ENCODE data around the gene TMEM131L. TPM values are rescaled to one million over a fixed set of nuclear protein-coding genes. Genes with fewer than 3 reads are reported as not detected.
"Not testable (repeated sequence)": the region's sequence is repeated elsewhere in the genome, so short reads cannot be mapped to it uniquely, and the experiment has no call there.

Gene TMEM131L
- total RNA-seq, 1 donor from 2014 or later = 18.9 TPM

DNA sequence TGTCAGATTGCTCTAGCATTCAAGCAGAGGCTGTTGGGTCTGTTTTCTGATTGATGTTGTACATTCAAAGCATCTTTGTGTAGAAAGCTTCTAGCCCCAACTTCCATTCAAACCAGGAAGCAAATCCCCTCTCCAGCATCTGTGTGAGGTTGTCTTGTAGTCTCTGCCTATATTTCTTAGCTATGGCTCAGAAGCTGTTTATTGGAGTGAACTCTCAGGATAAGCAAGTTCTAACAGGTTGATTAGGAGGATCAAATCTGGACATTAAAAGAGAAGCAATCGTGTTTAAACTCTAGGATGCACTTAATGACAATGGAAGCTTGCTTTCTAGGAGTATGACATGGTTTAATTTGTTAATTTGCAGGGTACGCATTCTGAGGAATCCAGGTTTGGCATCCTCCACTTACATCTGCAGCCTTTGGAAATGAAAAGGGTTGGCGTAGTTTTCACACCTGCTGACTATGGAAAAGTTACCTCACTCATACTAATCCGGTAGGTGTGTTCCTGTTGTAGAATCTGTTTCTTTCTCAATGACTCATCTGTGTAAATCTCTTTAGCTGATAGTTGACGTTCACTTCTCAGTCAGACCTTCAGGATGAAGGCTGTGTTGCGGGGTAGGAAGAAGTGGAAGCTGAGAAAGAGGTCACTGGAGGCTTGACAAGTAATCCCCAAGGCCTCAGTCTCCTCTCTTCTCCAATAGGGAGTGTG lies 129.9 kb downstream of the TMEM131L start:
- H3K27me3 Mint-ChIP-seq = no peaks in the 10 kb centered on the region
- no peak overlapping the region for H3K4me3 Mint-ChIP-seq (ENCODE audit: low read depth)
- H3K27ac Mint-ChIP-seq = no peak overlapping the region
- TF ChIP-seq, protein P1, sequence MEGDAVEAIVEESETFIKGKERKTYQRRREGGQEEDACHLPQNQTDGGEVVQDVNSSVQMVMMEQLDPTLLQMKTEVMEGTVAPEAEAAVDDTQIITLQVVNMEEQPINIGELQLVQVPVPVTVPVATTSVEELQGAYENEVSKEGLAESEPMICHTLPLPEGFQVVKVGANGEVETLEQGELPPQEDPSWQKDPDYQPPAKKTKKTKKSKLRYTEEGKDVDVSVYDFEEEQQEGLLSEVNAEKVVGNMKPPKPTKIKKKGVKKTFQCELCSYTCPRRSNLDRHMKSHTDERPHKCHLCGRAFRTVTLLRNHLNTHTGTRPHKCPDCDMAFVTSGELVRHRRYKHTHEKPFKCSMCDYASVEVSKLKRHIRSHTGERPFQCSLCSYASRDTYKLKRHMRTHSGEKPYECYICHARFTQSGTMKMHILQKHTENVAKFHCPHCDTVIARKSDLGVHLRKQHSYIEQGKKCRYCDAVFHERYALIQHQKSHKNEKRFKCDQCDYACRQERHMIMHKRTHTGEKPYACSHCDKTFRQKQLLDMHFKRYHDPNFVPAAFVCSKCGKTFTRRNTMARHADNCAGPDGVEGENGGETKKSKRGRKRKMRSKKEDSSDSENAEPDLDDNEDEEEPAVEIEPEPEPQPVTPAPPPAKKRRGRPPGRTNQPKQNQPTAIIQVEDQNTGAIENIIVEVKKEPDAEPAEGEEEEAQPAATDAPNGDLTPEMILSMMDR (IDR thresholded peaks at IDR 0.05; ENCODE audit: unreplicated experiment) = no peak
- H3K4me1 Mint-ChIP-seq (ENCODE audit: low read depth) = no peaks in the 10 kb centered on the region
- no peaks in the 10 kb centered on the region for H3K9me3 Mint-ChIP-seq (ENCODE audit: low read depth)
- peaks cover 10% of the 10 kb centered on the region for H3K36me3 Mint-ChIP-seq (ENCODE audit: insufficient read depth)
- DNase-seq (ENCODE audit: low spot score, unreplicated experiment) = no peak

DNA sequence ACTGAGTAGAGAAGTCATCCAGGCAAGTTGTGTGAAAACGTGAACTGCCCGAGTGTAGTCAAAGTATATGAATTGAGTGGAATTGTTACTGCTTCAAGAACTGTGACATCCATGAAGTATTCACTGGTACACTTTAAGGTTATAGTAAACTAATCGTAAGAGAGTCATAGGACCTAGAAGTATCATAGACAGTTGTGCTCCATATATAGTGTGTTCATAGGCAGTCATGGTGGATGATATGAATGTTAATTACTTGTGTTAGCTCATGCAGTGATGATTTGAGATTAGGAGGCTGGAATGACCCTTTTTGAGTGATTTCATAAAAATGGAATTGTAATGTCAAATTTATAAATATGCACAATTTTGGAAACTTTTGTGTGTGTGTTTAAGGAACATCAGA lies 136.6 kb downstream of the TMEM131L start:
- Mint-ChIP-seq H3K4me1 (ENCODE audit: low read depth) (no peaks in the 10 kb centered on the region), H3K27me3 (no peaks in the 10 kb centered on the region), H3K27ac (no peak overlapping the region), H3K36me3 (ENCODE audit: insufficient read depth) (peaks cover 18% of the 10 kb centered on the region), H3K4me3 (ENCODE audit: low read depth) (no peak overlapping the region), H3K9me3 (ENCODE audit: low read depth) (no peaks in the 10 kb centered on the region)
- TF ChIP-seq, protein P1 (IDR thresholded peaks at IDR 0.05; ENCODE audit: unreplicated experiment) = no peak
- DNase-seq (ENCODE audit: low spot score, unreplicated experiment) = no peak

DNA sequence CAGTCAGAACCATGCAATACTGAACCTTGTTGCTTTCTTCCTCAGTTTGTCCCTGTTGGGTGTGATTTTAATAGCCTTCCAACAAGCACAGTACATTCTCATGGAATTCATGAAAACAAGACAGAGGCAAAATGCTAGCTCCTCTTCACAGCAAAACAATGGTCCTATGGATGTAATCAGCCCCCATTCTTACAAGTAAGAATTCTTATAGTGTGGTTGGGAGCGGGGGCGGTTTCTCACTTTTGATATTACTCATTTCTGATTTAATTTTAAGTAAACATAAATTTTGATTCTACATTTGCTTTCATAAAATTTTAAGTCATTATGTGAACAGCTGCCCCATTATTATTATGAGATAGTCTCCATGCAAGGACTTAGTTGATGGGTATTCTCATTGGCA lies 137.1 kb downstream of the TMEM131L start:
- TF ChIP-seq, protein P1 (IDR thresholded peaks at IDR 0.05; ENCODE audit: unreplicated experiment) = no peak
- Mint-ChIP-seq H3K4me3 (ENCODE audit: low read depth) (no peak overlapping the region), H3K36me3 (ENCODE audit: insufficient read depth) (peaks cover 16% of the 10 kb centered on the region), H3K27ac (no peak overlapping the region), H3K4me1 (ENCODE audit: low read depth) (no peaks in the 10 kb centered on the region), H3K9me3 (ENCODE audit: low read depth) (no peaks in the 10 kb centered on the region), H3K27me3 (no peaks in the 10 kb centered on the region)
- DNase-seq (ENCODE audit: low spot score, unreplicated experiment) = no peak

DNA sequence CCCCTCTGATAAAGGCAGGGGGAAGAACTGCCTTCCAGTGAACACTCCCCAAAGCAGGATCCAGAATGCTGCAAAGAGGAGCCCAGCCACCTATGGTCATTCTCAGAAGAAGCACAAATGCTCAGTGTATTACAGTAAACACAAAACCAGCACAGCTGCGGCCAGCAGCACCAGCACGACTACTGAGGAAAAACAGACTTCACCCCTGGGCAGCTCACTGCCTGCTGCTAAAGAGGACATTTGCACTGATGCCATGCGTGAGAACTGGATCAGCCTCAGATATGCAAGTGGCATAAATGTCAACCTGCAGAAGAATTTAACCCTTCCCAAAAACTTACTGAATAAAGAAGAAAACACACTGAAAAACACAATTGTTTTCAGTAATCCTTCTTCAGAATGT lies 137.7 kb downstream of the TMEM131L start:
- Mint-ChIP-seq H3K4me1 (ENCODE audit: low read depth) (no peaks in the 10 kb centered on the region), H3K27ac (no peak overlapping the region), H3K36me3 (ENCODE audit: insufficient read depth) (peaks cover 13% of the 10 kb centered on the region), H3K9me3 (ENCODE audit: low read depth) (no peaks in the 10 kb centered on the region), H3K4me3 (ENCODE audit: low read depth) (no peak overlapping the region), H3K27me3 (no peaks in the 10 kb centered on the region)
- no peak for DNase-seq (ENCODE audit: low spot score, unreplicated experiment)
- TF ChIP-seq, protein P1 (IDR thresholded peaks at IDR 0.05; ENCODE audit: unreplicated experiment) = no peak

DNA sequence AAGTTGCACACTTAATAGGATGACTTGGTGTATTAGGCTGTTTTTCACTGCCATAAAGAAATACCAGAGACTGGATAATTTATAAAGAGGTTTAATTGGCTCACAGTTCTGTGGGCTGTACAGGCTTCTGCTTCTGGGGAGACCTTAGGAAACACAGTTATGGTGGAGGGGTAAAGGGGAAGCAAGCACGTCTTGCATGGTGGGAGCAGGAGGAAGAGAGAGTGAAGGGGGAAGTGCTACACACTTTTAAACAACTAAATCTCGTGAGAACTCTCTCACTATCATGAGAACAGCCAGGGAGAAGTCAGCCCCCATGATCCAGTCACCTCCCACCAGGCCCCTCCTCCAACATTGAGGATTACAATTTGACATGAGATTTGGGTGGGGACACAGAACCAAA lies 142.9 kb downstream of the TMEM131L start:
- H3K27me3 Mint-ChIP-seq; H3K27ac Mint-ChIP-seq; H3K4me3 Mint-ChIP-seq (ENCODE audit: low read depth); DNase-seq (ENCODE audit: low spot score, unreplicated experiment); H3K4me1 Mint-ChIP-seq (ENCODE audit: low read depth); H3K9me3 Mint-ChIP-seq (ENCODE audit: low read depth): not testable (repeated sequence)
- peaks cover 14% of the 10 kb centered on the region for H3K36me3 Mint-ChIP-seq (ENCODE audit: insufficient read depth)

All from progenitor cell of endocrine pancreas (in vitro differentiated cells).